Neural cell (in vitro differentiated cells): ENCODE measurements around the gene PPP2R5E.

Source experiments
- CTCF ChIP-seq: fragments of 450-650 bp; IDR thresholded peaks from 2 replicates; pipeline ENCODE4 v1.5.1; 2014; ENCODE audit warnings: antibody characterized with exemption, mild to moderate bottlenecking, moderate library complexity; ENCODE audit not compliant: poor library complexity, severe bottlenecking
- EP300 ChIP-seq: fragments of 450-650 bp; conservative IDR thresholded peaks from 2 replicates; pipeline ENCODE4 v1.6.1; 2014; ENCODE audit warnings: antibody characterized with exemption, mild to moderate bottlenecking, moderate library complexity; ENCODE audit not compliant: poor library complexity, severe bottlenecking
- EZH2 ChIP-seq: fragments of 200-600, 300-800 bp; shearing (Covaris generic), sonication (generic); IDR thresholded peaks from 2 replicates; pipeline ENCODE4 v1.6.1; 2014; ENCODE audit warnings: antibody characterized with exemption, low read length, borderline replicate concordance, mild to moderate bottlenecking; ENCODE audit not compliant: insufficient read depth, poor library complexity, severe bottlenecking
- POLR2AphosphoS5 ChIP-seq: IDR thresholded peaks from 2 replicates; pipeline ENCODE4 v1.6.1; 2012
- REST ChIP-seq: IDR thresholded peaks from 2 replicates; pipeline ENCODE4 v1.6.1; 2012; ENCODE audit warnings: borderline replicate concordance
- SMC3 ChIP-seq: fragments of 450-650 bp; conservative IDR thresholded peaks from 2 replicates; pipeline ENCODE4 v1.6.1; 2014; ENCODE audit warnings: antibody characterized with exemption, mild to moderate bottlenecking, moderate library complexity; ENCODE audit not compliant: poor library complexity
- TAF1 ChIP-seq: IDR thresholded peaks from 2 replicates; pipeline ENCODE4 v1.6.1; 2012; ENCODE audit warnings: low read depth

- no peak for TF ChIP-seq CTCF
- TF ChIP-seq EP300, result no peak
- no peak for TF ChIP-seq REST
- no peak for TF ChIP-seq EZH2
- TF ChIP-seq TAF1, result no peak
- TF ChIP-seq POLR2AphosphoS5, result no peak
- no peak for TF ChIP-seq SMC3
Measured at GRCh38 chr14:63563370-63564026, 20.3 kb upstream of the PPP2R5E start.
